NCI-H1417 treated with DMSO at 0.1 percent for 48 hours (cell line): ENCODE data around the gene SLC5A3.

ENCODE experiments used
- DNase-seq: peaks from one replicate; lab custom pipeline; 2025; lab: John Stamatoyannopoulos, UW

The SLC5A3 gene

GRCh38 chr21:34100790-34101189, 27.4 kb downstream of the SLC5A3 start:
- DNase-seq, result no peak

- DNase-seq, result no peak
Observed at GRCh38 chr21:34105947-34106541, 32.7 kb downstream of the SLC5A3 start.

DNA sequence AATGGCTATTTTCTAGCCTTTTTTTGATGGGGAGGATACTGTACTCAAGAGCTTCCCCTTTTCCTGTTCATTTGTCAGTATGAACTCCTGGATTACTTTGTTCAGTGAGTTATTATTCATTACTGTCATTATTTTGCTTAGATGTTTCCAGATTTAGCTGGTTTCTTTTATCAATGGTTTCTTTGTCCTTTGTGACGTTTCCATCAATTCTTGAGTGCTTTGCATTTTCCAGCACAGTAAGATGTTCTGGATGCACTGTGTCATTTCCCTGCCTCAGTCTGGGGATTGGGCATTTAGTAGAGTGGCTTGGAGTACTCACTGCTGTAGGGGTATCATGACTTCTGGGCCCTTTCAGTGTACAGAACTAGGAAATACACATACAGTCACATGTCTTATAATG, 34.2 kb downstream of the SLC5A3 start:
- no peak for DNase-seq

DNA sequence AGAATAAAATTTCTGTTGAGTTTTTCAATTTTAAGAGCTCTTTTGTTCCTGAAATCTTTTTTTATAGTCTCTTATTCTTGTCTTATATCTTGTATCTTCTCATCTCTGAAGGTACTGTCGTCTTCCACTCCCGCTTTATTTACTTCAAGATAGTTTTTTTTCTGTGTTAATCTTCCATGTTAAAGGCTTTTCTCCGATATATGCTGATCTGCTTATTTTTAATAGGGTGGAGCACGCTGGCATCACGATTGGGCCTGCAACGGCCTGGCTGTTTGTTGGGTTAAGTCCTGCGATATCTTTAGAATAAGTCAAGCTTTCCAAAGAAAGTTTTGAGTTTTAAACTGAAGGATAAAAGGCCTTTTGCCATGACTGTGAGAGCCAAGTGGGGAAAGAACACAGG, 35.7 kb downstream of the SLC5A3 start:
- DNase-seq, result no peak

- DNase-seq, result no peak
Observed at GRCh38 chr21:34110594-34111202, 37.3 kb downstream of the SLC5A3 start.

- no peak for DNase-seq
Observed at GRCh38 chr21:34112316-34113033, 39.1 kb downstream of the SLC5A3 start.

DNA sequence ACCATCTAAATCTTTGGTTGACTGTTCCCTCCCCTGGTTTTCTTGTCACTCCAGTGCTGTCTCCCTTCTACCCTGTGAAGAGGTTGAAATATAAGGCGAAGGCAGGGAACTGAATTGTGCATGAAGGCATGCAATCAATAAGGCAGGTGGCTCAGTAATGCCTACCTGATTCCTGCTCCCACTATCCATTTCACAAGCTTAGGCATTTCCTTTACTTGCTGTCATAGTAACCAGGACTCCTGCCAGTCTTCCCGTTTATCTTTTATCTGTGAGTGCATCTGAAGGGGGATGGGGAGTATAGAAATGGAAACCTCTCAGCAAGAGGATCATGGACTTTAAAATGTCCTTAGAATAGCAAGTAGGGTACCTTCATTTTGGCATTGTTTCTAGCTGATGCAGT, 40.5 kb downstream of the SLC5A3 start:
- DNase-seq, result no peak

GRCh38 chr21:34115160-34115559, 41.8 kb downstream of the SLC5A3 start:
- no peak for DNase-seq

GRCh38 chr21:34116569-34116968, 43.2 kb downstream of the SLC5A3 start:
- DNase-seq, result no peak

GRCh38 chr21:34120867-34121266, 47.5 kb downstream of the SLC5A3 start:
- DNase-seq, result no peak

- DNase-seq, result no peak
Observed at GRCh38 chr21:34122047-34122446, 48.7 kb downstream of the SLC5A3 start.
